H54 (cell line): ENCODE measurements around the gene OSCAR.

ENCODE experiments used
- DNase-seq: peaks from one replicate; pipeline ENCODE4 v3.0.0; 2011; ENCODE audit warnings: low spot score, mixed read lengths; ENCODE audit not compliant: insufficient read length
- FAIRE-seq: peaks from 3 replicates; lab custom pipeline; 2011; peaks lifted over from hg19 to GRCh38; lab: Jason Lieb, UNC
- POLR2A ChIP-seq: IDR thresholded peaks from 2 replicates; pipeline ENCODE4 v1.6.1; 2011; ENCODE audit warnings: low read depth, mild to moderate bottlenecking, low read length

The OSCAR gene

GRCh38 chr19:54084410-54084809 is 16.2 kb downstream of the OSCAR start:
- DNase-seq, result no peak
- no peak for TF ChIP-seq POLR2A
- no peak for FAIRE-seq

- TF ChIP-seq POLR2A, result no peak
- FAIRE-seq, result no peak
- no peak for DNase-seq
Observed at GRCh38 chr19:54081032-54081431, 19.6 kb downstream of the OSCAR start, which contains the start of gene TARM1. TSS of gene TARM1 (minus strand) at chr19:54081365. CDS start at chr19:54081340, 25 bp downstream.

- no peak for DNase-seq
- no peak for TF ChIP-seq POLR2A
- no peak for FAIRE-seq
Observed at GRCh38 chr19:54077334-54077733, 23.3 kb downstream of the OSCAR start.

GRCh38 chr19:54074851-54075250 is 25.8 kb downstream of the OSCAR start:
- DNase-seq (no peak), FAIRE-seq (no peak)
- no peak for TF ChIP-seq POLR2A

- no peak for FAIRE-seq
- DNase-seq, result no peak
- no peak for TF ChIP-seq POLR2A
Observed at GRCh38 chr19:54073829-54074228, 26.8 kb downstream of the OSCAR start.

- no peak for TF ChIP-seq POLR2A
- FAIRE-seq (no peak), DNase-seq (no peak)
Observed at GRCh38 chr19:54069470-54069869, 31.1 kb downstream of the OSCAR start.

GRCh38 chr19:54063350-54064116 is 37.1 kb downstream of the OSCAR start, which contains the start of gene VSTM1:
TSS of gene VSTM1 (minus strand) at chr19:54063897. CDS start at chr19:54063777, 120 bp downstream.
- no peak for TF ChIP-seq POLR2A
- DNase-seq (no peak), FAIRE-seq (no peak)

- TF ChIP-seq POLR2A, result no peak
- DNase-seq (no peak), FAIRE-seq (no peak)
Observed at GRCh38 chr19:54062643-54063042, 38.0 kb downstream of the OSCAR start.

- no peak for TF ChIP-seq POLR2A
- no peak for FAIRE-seq
- no peak for DNase-seq
Observed at GRCh38 chr19:54047616-54048015, 53.0 kb downstream of the OSCAR start.

GRCh38 chr19:54045771-54046170 is 54.8 kb downstream of the OSCAR start:
- FAIRE-seq, result no peak
- no peak for TF ChIP-seq POLR2A
- no peak for DNase-seq
